Astrocyte of the cerebellum (primary cell): ENCODE measurements around the gene STK24.
A peak's percentile ranks its signal among the peaks of the same experiment; 100 is the strongest.

Source experiments
- DNase-seq: peaks from one replicate; pipeline ENCODE4 v3.0.0-alpha.2; 2011; ENCODE audit warnings: low read depth
- H3K4me3 ChIP-seq: 2 replicates; pipeline ENCODE4 v1.5.1; 2011; ENCODE audit warnings: mild to moderate bottlenecking, low read depth, low read length, moderate library complexity
- in situ Hi-C: cut with HindIII; loops from 2 replicates; pipeline ENCODE4 v1.10.0; 2017; ENCODE audit warnings: low sequenced_read_pairs
- TF ChIP-seq, protein P1 (sequence below): IDR thresholded peaks from 2 replicates; pipeline ENCODE4 v1.5.1; 2012; ENCODE audit warnings: low read length, low read depth, moderate library complexity, mild to moderate bottlenecking; ENCODE audit errors: missing control alignments

Gene STK24

GRCh38 chr13:98544104-98544710 is 32.7 kb downstream of the STK24 start:
- TF ChIP-seq, protein P1, sequence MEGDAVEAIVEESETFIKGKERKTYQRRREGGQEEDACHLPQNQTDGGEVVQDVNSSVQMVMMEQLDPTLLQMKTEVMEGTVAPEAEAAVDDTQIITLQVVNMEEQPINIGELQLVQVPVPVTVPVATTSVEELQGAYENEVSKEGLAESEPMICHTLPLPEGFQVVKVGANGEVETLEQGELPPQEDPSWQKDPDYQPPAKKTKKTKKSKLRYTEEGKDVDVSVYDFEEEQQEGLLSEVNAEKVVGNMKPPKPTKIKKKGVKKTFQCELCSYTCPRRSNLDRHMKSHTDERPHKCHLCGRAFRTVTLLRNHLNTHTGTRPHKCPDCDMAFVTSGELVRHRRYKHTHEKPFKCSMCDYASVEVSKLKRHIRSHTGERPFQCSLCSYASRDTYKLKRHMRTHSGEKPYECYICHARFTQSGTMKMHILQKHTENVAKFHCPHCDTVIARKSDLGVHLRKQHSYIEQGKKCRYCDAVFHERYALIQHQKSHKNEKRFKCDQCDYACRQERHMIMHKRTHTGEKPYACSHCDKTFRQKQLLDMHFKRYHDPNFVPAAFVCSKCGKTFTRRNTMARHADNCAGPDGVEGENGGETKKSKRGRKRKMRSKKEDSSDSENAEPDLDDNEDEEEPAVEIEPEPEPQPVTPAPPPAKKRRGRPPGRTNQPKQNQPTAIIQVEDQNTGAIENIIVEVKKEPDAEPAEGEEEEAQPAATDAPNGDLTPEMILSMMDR = no peak
- in situ Hi-C loops = no loop called here
- no peak for DNase-seq
- no peak overlapping the region for H3K4me3 ChIP-seq

GRCh38 chr13:98543378-98544103 is 33.4 kb downstream of the STK24 start:
- DNase-seq = no peak
- in situ Hi-C loops = no loop called here
- H3K4me3 ChIP-seq = no peak overlapping the region
- TF ChIP-seq, protein P1 = no peak

DNA sequence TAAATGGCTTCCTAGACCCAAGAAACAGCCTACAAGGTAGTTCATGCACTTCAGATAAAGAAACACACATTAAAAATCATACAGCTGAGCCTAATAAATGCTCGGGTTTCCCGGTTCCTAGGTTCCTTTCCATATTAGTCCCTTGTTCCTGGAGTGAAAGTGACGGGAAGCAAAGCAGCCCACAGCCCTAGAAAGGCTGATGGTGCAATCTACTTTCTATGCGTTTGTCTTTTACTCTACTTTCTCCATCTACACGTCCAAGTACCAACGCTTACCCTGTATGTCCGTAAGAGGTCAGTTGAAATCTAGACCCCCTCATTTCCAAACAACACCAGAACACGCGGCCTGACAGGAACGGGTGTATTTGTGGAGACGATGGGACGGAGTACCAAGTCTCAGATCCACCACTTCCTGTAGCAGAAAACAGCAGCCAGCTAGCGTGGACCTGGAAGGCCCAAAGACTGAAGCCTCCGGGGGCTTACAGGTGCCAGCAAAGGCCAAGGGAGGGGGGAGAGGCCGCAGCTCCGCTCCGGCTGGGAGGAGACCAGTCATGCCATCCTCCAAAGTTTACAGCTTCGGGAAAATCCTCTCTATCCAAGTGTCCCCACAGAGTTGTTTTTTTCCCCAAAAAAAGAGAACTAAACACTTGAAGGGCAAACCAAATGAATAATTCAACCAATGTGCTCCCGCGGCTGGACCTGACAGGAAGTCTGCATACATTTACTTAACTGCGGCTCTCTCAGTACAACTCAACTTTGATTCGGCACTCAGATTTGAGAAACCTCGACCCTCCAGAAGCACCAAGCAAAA is 34.1 kb downstream of the STK24 start:
- TF ChIP-seq, protein P1 = no peak
- in situ Hi-C loops = no loop called here
- no peak overlapping the region for H3K4me3 ChIP-seq
- no peak for DNase-seq

DNA sequence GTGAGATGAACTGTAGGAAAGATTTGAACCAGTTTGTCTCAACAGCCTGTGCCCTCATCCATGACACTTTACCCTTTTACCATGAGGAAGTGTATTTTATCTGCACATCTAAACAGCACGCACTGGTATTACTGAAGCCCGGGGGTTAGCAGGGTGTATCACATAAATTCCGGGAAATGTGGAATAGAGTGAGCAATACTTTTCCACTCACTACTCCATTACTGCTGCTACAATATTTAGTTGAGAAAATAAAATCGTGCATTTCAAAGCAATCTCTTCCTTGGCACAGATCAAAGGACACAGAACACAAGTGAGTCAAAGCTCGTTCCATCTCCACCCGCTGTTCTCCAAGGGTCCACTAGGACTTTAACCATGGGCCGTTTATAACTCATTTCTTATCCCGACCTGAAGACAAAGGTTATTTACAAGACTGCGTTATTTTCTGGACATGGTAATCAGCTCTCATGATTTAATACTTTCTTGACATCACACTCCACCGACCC is 35.2 kb downstream of the STK24 start:
- in situ Hi-C loops = no loop called here
- TF ChIP-seq, protein P1 = peak; percentile 2
- no peak overlapping the region for H3K4me3 ChIP-seq
- DNase-seq = no peak

DNA sequence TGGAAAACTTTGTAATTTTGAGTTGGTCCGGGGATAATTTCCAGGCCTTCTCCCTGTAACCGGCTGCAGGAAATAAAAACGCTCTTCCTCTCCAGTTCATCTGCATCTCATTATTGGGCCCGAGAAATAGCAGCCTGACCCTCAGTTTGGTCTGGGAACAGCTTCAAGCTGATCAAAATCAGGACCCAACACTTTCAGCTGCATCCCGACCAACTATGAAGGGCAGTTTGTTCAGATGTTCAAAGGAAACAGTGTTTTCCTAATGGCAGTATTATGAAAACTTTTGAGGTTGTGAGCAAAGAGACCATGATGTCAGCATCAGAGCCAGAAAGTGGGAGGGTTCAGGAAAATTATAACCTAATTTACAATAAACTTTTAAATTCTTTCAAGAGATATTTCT is 35.7 kb downstream of the STK24 start:
- TF ChIP-seq, protein P1 = no peak
- H3K4me3 ChIP-seq = no peak overlapping the region
- no peak for DNase-seq
- in situ Hi-C loops = no loop called here

DNA sequence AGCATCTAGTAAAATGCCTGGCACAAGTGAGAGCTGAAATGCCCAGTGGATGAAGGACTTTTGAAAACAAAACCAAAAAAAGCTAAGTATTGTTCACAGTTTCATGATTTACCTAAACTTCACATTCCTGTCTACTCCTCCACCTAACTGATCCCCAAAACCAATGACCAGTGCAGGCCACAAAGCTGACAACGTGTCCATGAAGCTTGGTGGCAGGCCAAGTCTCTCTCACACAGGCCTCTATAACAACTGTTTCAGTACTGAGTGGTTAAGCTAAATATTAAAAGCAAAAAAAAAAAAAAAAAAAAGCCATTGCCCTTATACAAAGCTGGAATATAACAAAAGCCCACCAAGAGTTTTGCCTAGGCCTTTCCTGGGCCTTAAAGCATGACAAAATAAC is 36.4 kb downstream of the STK24 start:
- H3K4me3 ChIP-seq = no peak overlapping the region
- TF ChIP-seq, protein P1 = no peak
- no peak for DNase-seq
- in situ Hi-C loops = no loop called here
